Measurements from ENCODE around the gene DHRSX.
"Not testable (repeated sequence)": the region's sequence is repeated elsewhere in the genome, so short reads cannot be mapped to it uniquely, and the experiment has no call there.

The DHRSX gene

GRCh38 chrX:2497961-2498780 lies 2.6 kb downstream of the DHRSX start:
- DNase-seq (ENCODE audit: low spot score), result no peak

- DNase-seq (ENCODE audit: low spot score), result no peak
Observed at GRCh38 chrX:2495595-2495994, 5.2 kb downstream of the DHRSX start.

GRCh38 chrX:2492531-2493218 lies 8.1 kb downstream of the DHRSX start:
- DNase-seq (ENCODE audit: low spot score), result no peak

DNA sequence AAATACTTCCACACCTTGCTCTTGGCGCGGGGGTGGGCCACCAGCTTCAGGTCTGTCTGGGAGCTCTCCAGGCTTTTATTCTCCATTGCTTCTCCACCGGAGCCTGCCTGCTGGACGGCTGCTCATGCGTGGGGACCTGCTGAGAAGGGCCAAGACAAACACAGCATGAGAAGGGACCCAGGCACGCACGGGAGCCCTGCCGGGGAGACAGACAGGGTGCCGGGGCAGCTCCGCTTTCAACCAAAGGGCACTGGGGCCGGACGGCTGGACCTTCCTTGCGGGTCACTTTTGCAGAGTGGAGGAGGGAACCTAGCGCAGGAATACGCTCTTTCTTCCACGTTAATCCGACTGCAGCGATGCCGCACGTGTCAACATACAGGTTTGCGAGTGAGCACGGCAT lies 10.1 kb downstream of the DHRSX start:
- no peak for DNase-seq (ENCODE audit: low spot score)

GRCh38 chrX:2489446-2490445 lies 11.0 kb downstream of the DHRSX start:
- no peak for DNase-seq (ENCODE audit: low spot score)

DNA sequence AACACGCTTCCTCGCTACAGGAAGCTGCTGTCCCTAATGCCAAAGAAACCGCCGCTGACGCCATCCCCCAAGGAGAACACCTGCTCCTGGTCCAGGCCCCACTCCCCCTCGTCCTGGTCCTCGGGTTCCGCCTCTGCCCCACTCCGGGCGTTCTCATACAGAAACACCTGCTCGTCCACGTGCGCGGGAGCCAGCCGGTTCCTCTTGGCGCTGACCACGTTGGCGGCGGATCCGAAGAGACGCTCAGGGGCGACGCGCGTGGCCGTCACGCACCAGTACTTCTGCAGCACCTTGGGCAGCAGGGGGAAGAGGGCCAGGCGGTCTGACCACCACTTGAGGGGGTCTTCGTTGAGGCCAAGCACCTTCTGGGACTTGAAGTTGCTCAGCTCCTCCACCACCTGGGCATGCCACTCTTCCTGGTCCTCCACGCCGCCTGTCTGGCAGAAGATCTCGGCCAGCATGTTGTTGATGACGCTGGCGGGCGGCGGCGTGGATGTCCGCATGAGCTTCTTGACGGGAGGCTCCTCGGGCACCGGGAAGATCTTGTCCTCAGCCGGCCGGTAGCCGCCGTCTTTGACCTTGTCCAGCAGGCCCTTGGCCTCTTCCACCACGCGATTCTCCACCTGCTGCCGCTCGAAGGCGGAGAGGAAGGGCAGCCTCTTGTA lies 12.0 kb downstream of the DHRSX start:
- no peak for DNase-seq (ENCODE audit: low spot score)

DNA sequence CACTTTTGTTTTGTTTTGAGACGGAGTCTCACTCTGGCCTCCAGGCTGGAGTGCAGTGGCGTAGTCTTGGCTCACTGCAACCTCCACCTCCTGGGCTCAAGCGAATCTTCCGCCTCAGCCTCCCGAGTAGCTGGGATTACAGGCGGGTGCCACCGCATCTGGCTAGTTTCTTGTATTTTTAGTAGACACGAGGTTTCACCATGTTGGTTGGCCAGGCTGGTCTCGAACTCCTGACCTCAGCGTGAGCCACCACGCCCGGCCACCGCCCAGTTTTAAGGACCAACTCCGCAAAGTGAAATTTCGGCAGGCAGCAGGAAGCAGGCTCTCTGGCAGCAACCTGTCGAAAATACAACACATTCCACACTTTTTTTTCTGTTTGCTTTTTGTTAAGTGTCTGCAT lies 13.4 kb downstream of the DHRSX start:
- no peak for DNase-seq (ENCODE audit: low spot score)

GRCh38 chrX:2486476-2487133 lies 14.2 kb downstream of the DHRSX start:
- DNase-seq (ENCODE audit: low spot score), result no peak

- DNase-seq (ENCODE audit: low spot score), result no peak
Observed at GRCh38 chrX:2485789-2486345, 14.9 kb downstream of the DHRSX start.

DNA sequence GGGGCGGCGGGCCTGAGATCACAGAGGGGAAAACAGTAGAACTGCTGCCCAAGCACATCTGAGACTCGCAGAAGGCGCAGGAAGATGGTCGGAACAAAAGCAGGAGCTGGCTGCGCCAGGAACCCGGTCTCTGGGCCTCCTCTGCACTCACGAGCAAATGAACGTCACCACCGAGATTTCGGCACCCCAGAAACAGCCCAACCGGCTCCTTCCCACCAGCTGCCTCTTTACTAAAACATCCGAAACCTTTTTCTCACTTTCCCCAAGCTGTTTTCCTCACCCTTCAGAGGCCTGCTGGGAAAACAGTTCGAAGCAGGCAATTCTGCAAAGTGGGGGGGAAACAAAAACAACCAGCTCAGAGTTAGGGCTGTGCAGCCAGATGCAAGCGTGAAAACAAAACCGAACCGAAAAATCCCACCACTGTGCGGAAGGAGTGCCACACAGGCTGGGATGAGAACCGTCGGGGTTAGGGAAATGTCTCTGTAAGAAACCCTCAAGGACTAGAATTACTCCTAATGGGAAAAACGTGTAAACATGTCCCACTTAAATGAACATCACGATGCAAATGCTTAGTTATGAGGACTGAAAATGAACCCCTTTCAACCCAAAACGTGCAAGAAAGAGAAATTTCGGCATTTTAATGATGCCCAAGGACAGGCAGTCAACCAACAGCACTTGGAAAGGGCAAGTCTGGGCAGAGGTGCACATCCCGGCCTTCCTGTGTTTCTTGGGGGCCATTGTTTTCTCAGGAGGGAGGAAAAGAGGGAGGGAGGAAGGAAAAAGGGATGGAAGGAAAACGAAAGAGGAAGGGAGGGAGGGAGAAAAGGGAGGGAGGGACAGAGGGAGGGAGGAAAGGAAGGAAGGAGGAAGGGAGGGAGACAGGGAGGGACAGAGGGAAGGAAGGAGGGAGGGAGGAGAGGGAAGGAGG lies 15.8 kb downstream of the DHRSX start:
- peak; percentile 66 for DNase-seq (ENCODE audit: low spot score)

- DNase-seq (ENCODE audit: low spot score), result no peak
Observed at GRCh38 chrX:2484256-2484655, 16.5 kb downstream of the DHRSX start.

DNA sequence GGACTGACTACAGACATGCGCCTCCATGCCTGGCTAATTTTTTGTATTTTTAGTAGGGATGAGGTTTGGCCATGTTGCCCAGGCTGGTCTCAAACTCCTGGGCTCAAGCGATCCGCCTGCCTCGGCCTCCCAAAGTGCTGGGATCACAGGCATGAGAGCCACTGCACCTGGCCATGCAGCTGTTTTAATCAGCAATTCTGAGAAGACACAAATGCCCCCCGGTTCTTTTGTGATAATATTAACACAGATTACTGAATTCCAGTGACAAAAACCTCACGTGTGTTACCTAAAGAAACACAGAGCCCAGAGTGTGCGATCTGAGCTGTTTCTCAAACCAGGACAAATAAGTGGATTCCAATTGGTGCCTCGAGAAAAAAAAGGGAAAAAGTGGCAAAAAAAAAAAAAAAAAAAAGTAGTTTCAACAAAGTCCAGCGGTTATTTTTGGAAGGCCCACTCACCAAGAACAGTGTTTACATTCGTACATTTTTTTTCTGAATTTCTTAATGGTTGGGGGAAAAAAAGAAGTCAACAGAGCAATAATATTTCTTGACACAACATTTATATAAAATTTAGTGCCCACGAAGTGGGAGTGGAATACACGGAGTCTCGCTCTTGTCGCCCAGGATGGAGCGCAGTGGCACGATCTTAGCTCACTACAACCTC lies 17.2 kb downstream of the DHRSX start:
- no peak for DNase-seq (ENCODE audit: low spot score)

- DNase-seq (ENCODE audit: low spot score), result not testable (repeated sequence)
Observed at GRCh38 chrX:2481597-2481996, 19.2 kb downstream of the DHRSX start.

DNA sequence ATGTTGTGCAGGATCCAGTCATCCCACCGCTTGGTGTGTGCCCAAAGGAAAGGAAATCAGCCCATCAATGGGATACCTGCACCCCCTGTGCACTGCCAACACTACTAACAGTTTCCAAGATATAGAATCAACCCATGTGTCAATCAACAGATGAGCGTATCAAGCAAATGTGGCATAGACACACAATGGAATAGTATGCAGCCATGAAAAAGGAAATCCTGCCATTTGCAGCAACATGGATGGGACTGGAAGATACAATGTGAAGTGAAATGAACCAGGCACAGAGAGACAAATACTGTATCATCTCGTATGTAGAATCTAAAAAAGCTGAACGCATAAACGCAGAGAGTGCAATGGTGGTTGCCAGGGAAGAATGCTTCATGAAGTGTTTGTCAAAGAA lies 20.8 kb downstream of the DHRSX start:
- not testable (repeated sequence) for DNase-seq (ENCODE audit: low spot score)

DNA sequence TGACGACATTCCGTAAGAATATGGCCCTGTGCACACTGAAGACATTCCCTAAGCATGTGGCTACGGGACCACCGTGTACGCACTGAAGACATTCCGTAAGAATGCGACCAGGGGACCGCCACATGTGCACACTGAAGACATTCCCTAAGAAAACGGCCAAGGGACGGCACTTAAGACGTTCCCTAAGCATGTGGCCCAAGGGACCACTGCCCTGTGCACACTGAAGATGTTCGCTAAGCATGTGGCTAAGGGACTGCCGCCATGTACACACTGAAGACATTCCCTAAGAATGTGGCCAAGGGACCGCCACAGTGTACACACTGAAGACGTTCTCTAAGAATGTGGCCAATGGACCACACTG lies 21.4 kb downstream of the DHRSX start:
- no peak for DNase-seq (ENCODE audit: low spot score)

- no peak for DNase-seq (ENCODE audit: low spot score)
Observed at GRCh38 chrX:2478546-2479419, 22.0 kb downstream of the DHRSX start.

- not testable (repeated sequence) for DNase-seq (ENCODE audit: low spot score)
Observed at GRCh38 chrX:2477313-2477712, 23.5 kb downstream of the DHRSX start.

All from GM03348 (cell line).